K562 treated with DMSO at 1 percent for 48 hours (cell line): Measurements from ENCODE around the gene CAGE1. TPM values are rescaled to one million over a fixed set of nuclear protein-coding genes. Genes with fewer than 3 reads are reported as not detected.

ENCODE experiments used
- total RNA-seq: library from RNA; unstranded; fragments of 300-600 nt; gene quantifications from 2 replicates; pipeline ENCODE4 v1.2.3, GENCODE V29; 2022; ENCODE audit warnings: low replicate concordance; ENCODE audit errors: extremely low read depth

Gene CAGE1
- not detected in 2 replicates for total RNA-seq

DNA sequence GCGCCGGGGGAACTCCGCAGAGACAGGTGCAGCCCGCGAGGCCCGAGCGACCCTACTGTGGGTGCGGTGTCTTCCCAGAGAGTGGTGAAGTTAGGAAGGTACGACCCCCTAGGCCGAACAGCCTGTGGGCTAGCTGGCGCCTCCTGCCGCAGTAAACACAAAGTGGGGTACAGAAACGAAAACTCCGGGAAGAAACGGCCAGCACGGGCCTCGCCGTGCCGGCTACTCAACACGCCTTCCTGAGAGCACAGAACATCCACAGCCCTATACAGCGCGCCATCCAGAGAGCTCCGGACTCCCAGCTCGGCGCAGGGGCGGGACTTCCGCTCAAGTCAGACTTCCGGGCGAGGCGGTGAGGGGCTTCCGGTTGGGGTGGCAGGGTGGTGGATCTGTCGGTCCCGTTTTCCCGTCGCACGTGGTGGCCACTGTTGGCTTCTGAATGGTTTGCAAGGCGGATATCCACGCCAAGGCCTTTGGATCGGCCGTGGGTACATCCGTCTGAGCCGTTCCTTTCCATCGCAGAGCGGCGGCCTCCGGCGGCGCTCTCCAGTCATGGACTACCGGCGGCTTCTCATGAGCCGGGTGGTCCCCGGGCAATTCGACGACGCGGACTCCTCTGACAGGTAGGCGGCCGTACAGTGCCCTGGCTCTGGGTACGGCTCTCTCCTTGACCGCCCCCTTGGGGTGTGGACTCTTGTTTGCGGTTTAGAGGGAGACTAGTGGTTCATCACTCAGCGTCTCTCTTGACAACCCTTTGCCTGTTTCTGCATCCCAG lies at the start of gene CAGE1, which contains the start of gene RIOK1:
Gene CAGE1, minus strand, starts transcription at position 292 of the 775 bp plus-strand sequence. CDS start 2,569 bp downstream, outside the sequence.
Gene RIOK1, plus strand, starts transcription at position 358 of the 775 bp plus-strand sequence. Its CDS starts 195 bp downstream, at position 553.

DNA sequence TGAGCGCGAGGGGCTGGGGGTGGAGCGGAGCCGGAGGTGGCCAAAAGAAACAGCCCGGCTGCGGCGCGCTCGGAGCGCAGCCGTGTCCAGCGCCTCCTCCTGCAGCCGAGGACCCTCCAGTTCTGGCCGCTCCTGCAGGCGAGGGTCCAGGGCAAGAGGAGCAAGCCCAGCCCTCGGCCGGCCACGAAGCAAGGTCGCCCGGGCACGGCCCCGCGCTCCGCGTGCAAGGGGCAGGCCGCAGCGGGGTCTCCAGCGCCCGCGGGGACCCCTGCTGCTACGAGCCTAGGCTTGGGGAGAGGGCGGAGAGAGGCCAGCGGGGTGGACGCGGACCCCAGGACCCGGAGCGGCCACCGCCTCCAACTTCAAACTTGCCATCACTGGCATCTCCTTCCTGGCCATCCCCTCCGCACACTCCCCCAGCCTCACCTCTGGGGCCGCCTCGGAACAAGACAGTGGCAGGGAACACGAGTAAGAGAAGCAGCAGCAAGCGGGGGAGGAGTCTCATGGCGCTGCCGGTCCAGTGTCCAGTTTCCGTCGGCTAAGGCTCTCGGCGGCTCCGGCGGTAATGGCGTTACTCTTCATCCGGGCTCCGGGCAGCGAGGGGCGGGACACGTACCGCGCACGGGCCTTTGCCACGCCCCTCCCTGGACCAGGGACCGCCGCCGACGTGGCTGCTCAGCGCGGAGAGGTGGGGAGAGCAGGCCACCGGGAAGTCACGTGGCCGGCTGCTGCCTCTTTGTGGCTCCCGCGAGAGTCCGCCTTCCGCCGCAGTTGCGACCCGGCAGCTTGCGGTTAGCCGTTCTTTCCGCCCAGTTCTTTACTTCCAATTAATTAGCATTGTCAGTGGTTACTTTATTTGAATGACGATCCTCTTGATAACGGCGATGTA lies 76.7 kb downstream of the CAGE1 start, which contains the start of gene SSR1:
Gene SSR1, minus strand, starts transcription at position 584 of the 889 bp plus-strand sequence. Its CDS starts 79 bp downstream, at position 505.

Other genes with a start within 250 kb of the CAGE1 start
- not detected in 2 replicates for gene SSR1, start 76.5 kb downstream of the CAGE1 start, total RNA-seq
- not detected in 2 replicates for gene RIOK1, start 66 bp upstream of the CAGE1 start, total RNA-seq
- gene DSP, start 151.9 kb upstream of the CAGE1 start, total RNA-seq, result not detected in 2 replicates
- not detected in 2 replicates for gene SNRNP48, start 200.5 kb upstream of the CAGE1 start, total RNA-seq